Lung microvascular endothelial cell (primary cell): ENCODE data around the gene PIEZO1. TPM values are rescaled to one million over a fixed set of nuclear protein-coding genes. Genes with fewer than 3 reads are reported as not detected.
A peak's percentile ranks its signal among the peaks of the same experiment; 100 is the strongest.
"Not testable (repeated sequence)": the region's sequence is repeated elsewhere in the genome, so short reads cannot be mapped to it uniquely, and the experiment has no call there.

Source experiments
- DNase-seq, 2 donors: peaks; one replicate each; pipeline versions ENCODE4 v3.0.0 to v3.0.0-alpha.2; 2010; ENCODE audit warnings: low read depth in 2 of 2
- total RNA-seq: library from RNA; depleted of rRNA; stranded (reverse); fragments of >200 nt; gene quantifications from 2 replicates; pipeline ENCODE4 v1.2.1, GENCODE V29; 2014

The PIEZO1 gene
- total RNA-seq, 1 donor from 2014 or later = 460 TPM

DNA sequence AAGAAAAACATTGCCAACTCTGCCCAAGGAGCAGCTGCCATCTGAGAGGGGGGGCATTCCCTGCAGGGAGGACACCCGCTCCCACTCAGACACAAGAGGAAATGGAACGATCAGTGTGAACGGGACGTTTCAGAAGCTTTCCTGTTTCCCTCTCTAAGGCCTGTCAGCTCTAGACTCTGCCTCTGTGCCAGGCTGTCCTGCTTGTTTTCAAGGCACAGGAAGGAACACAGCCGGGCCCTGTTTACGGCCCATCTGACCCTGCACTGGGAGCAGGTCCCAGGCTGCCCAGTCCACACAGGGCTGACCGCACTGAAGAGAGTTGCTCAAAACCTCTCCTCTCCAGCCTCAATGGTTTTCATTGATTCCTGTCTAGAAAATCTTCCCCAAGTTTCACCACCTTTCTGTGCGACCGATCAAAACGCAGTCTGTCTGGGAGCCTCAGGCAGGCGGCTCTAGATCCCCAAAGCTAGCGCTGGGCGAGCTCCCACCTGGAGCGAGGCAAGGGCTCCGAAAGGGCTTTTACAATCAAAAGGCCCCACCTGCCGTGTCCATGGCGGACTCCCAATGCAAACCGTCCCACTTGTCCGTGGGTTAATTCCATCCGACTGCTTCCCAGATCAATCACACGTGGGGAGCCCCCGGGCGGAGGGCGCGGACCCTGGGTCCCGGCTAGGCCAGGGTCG lies 1.5 kb downstream of the PIEZO1 start:
- DNase-seq = peak; percentile 75

GRCh38 chr16:88782454-88783390 lies 2.3 kb downstream of the PIEZO1 start:
- peak; percentile 42 to 63 for DNase-seq

- DNase-seq = no peak
Observed at GRCh38 chr16:88781140-88782077, 3.6 kb downstream of the PIEZO1 start.

- no peak for DNase-seq
Observed at GRCh38 chr16:88780142-88781062, 4.6 kb downstream of the PIEZO1 start.

DNA sequence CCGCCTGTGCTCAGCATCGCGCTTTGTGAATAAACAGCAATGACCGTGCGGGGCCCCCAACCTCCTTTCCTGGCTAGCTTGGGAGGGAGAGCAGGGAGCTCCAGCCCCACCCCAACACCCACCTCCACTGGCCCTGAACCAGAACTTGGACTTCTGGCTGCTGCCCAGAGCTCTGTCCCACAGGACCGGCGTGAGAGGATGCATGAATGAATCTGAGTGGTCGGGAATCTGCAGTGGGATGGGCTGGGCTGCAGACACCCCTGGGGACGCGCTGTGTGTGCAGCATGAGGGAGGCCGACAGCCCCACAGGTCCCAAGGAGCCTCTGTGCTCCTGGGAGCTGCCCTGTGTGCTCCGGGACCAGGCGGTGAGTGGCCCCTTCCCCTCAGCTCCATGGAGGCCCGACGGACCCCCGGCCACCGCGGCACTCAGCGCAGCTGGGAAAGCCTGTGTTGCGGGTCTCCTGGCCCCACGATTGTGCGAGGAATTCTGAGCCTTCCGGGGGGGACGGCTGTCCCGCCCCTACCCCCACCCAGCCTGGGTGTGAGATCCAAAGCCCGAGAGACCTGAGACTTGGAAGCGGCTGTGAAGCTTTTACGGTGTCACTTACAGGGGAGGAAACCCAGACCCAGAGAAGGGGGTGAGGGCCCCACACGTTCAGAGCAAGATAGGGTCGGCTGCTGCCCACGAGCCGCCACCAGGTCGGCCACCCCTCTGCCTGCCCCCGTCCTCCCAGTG lies 5.4 kb downstream of the PIEZO1 start:
- peak in 1 of 2 donors; percentile 61 for DNase-seq

- no peak for DNase-seq
Observed at GRCh38 chr16:88778541-88779065, 6.4 kb downstream of the PIEZO1 start.

- no peak for DNase-seq
Observed at GRCh38 chr16:88778271-88778525, 6.8 kb downstream of the PIEZO1 start.

DNA sequence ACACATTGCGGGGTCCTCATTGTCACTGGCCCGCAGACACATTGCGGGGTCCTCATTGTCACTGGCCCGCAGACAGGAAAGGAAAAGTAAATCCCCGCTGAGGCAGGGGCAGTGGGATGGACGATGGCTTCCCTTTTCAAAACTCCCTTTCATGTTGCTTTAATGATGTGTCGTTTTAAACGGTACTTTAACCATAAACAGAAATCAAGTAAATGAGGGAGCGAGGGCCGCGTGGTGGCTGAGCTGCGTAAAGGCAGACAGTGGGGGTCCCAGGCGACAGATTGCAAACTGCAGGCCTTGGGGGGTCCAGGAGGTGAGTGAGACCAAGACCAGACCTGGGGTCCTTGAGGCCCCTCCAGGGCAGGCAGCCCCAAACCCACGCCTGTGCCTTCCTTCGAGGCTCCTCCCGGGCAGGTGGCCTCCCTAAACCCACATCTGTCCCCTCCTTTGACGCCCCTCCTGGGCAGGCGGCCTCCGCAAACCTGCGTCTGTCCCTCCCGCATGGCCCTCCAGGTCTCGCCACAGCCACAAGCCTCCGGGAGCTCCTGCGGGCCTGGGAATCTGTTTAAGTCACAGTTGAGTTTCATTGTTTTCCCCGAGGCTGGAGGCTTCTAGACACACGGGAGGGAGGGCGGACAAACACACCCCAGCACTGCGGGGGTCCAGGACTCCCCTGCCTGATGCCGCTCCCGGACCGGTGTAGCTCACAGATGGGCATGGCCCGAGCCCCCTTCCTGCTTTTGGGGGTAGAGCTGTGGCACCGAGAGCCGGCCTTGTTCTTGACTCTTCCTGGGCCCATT lies 7.3 kb downstream of the PIEZO1 start:
- no peak for DNase-seq

DNA sequence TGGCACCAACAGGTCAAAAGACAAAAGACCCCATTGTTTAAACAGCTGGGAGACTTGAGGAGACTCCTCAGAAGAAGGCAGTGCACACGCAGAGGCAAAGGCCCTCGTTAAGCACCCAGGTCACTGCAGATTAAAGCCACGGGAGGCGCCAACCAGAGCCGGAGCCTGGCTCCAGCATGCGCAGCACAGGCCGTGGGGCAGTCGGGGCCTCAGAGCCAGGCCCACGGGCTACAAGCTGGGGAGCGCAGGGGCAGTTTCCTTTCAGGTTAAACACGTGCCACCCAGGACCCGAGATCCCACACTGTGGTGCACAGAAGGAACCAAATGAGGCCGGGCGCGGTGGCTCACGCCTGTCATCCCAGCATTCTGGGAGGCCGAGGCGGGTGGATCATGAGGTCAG lies 9.2 kb downstream of the PIEZO1 start:
- no peak for DNase-seq

- no peak for DNase-seq
Observed at GRCh38 chr16:88774544-88775393, 10.3 kb downstream of the PIEZO1 start.

- DNase-seq = peak; percentile 86 to 88
Observed at GRCh38 chr16:88773812-88774291, 11.2 kb downstream of the PIEZO1 start.

DNA sequence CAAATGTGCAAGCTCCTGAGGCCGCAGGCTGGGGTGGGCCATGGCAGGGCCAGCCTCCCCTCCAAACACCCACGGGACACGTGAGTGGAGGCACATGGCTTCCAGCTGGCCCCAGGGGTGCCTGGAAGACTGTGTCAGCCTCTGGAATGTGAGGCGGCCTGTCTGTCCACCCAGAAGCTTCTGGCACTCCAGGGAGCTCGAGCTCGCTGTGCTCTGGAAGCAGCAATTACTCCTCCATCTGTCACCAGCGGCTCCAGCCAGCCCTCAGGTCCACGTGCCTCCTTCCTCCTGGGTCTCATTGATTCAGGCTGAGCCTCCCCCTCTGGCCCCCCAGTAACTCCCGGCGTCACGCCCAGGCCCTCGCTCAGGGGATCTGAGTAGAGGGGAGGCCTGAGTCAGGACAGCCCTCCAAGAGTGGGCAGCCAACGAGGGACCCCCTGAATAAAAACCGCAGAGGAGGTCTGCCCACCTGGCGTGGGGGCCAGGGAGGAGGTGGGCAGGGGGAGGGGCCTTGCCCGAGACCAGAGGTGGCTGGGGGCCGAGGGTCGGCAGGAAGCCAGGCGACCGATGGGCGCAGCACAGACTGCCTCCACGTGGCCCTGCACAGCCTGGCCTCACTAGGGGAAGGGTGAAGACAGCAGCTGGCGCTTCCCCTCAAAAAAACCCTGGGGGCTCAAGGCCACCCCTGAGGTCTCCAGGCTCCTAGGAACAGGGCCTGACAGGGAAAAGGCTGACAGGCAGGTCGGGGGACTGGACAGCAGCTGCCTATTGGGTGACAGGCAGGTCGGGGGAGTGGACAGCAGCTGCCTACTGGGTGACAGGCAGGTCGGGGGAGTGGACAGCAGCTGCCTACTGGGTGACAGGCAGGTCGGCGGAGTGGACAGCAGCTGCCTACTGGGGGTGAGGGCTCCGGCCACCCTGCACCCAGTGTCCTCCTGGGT lies 11.9 kb downstream of the PIEZO1 start:
- DNase-seq = peak; percentile 47 to 69

DNA sequence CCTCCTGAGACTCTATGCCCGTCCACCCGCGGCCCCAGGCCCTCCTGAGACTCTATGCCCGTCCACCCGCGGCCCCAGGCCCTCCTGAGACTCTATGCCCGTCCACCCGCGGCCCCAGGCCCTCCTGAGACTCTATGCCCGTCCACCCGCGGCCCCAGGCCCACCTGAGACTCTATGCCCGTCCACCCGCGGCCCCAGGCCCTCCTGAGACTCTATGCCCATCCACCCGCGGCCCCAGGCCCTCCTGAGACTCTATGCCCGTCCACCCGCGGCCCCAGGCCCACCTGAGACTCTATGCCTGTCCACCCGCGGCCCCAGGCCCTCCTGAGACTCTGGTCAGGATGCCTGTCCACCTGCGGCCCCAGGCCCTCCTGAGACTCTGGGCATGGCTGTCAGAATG lies 13.2 kb downstream of the PIEZO1 start:
- not testable (repeated sequence) for DNase-seq

DNA sequence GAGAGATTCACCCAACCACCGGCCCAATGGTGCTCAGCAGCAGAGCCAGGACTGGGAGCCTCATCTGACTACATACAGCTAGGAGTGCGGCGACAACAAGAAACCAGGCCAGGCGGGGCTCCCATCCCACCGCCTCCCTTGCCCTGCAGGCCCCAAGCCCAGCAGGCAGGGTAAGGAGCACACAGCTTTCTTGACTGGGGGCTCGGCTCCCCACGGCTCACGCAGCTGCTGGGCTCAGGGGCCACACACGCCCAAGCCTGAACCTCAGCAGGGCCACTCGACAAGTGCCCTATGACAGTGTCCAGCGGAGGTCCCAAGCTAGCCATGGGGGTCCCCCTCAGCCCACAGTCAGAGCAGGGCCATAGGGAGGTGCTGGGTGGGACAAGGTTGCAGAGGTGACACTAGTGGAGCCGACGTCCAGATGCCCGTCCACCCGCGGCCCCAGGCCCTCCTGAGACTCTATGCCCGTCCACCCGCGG lies 13.7 kb downstream of the PIEZO1 start:
- DNase-seq = no peak

GRCh38 chr16:88770461-88771293 lies 14.3 kb downstream of the PIEZO1 start:
- peak; percentile 51 to 83 for DNase-seq
